Esophagus muscularis mucosa (tissue), 3 donors: ENCODE data around the gene UGCG.

Experiments
- CTCF ChIP-seq, 3 experiments: fragments of 200-600 bp in 2 of 3; fragments of 450-650 bp in 1 of 3; sonication (generic) in 2 of 3; IDR thresholded peaks; one replicate each; pipeline ENCODE4 v1.5.1; 2017 to 2019; ENCODE audit warnings: antibody characterized with exemption in 3 of 3, mild to moderate bottlenecking in 2 of 3, moderate library complexity in 1 of 3
- POLR2A ChIP-seq: fragments of 450-650 bp; IDR thresholded peaks from one replicate; pipeline ENCODE4 v1.6.1; 2017; ENCODE audit warnings: antibody characterized with exemption, moderate library complexity, mild to moderate bottlenecking, low read depth
- POLR2AphosphoS5 ChIP-seq, 2 donors: sonication (generic); formaldehyde crosslinking; IDR thresholded peaks; one replicate each; pipeline ENCODE4 v1.6.1; 2017; ENCODE audit warnings: antibody characterized with exemption in 2 of 2

GRCh38 chr9:111944241-111944866 is 47.7 kb downstream of the UGCG start:
- TF ChIP-seq CTCF (IDR thresholded peaks at IDR 0.05) (no peak), POLR2A (no peak), POLR2AphosphoS5 (IDR thresholded peaks at IDR 0.05) (no peak)
